Ovary (tissue), 3 donors: ENCODE measurements around the gene OR5T1.

Experiments used
- POLR2A ChIP-seq: fragments of 450-650 bp; IDR thresholded peaks from one replicate; pipeline ENCODE4 v1.6.1; 2017; ENCODE audit warnings: antibody characterized with exemption, mild to moderate bottlenecking, moderate library complexity
- TF ChIP-seq, protein P1 (sequence below), 3 donors: fragments of 450-650 bp in 2 of 3; fragments of 200-600 bp in 1 of 3; IDR thresholded peaks; one replicate each; pipeline versions ENCODE4 v1.5.1 to v1.8.0; 2016 to 2022; ENCODE audit warnings: antibody characterized with exemption in 3 of 3, mild to moderate bottlenecking in 1 of 3
- donor health status: DM: no; HTN: no; CAD: no.

DNA sequence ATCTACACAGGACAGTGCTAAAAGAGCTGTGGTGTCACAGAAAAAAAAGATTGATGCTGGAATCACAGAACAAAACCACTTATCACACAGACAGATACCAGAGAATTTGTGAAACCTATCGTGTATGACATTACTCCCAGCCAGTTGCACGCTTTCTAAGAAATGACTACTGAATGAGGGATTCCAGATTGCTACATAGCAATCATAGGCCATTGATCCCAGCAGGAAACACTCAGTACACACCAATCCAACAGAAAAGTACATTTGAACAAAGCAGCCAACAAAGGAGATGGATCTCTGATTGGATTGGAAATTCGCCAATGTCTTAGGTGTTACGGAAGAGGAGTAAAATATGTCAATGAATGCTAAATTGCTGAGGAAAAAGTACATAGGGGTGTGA, 22.9 kb downstream of the OR5T1 start:
- TF ChIP-seq POLR2A, result no peak
- TF ChIP-seq, protein P1, sequence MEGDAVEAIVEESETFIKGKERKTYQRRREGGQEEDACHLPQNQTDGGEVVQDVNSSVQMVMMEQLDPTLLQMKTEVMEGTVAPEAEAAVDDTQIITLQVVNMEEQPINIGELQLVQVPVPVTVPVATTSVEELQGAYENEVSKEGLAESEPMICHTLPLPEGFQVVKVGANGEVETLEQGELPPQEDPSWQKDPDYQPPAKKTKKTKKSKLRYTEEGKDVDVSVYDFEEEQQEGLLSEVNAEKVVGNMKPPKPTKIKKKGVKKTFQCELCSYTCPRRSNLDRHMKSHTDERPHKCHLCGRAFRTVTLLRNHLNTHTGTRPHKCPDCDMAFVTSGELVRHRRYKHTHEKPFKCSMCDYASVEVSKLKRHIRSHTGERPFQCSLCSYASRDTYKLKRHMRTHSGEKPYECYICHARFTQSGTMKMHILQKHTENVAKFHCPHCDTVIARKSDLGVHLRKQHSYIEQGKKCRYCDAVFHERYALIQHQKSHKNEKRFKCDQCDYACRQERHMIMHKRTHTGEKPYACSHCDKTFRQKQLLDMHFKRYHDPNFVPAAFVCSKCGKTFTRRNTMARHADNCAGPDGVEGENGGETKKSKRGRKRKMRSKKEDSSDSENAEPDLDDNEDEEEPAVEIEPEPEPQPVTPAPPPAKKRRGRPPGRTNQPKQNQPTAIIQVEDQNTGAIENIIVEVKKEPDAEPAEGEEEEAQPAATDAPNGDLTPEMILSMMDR (IDR thresholded peaks at IDR 0.05), result no peak
